VCaP (cell line): ENCODE data around the gene ATPAF2.

Source experiments
- H3K27ac ChIP-seq: fragments of 450-650 bp; 2 replicates; pipeline ENCODE4 v1.5.1; 2017
- CTCF ChIP-seq: fragments of 450-650 bp; conservative IDR thresholded peaks from 2 replicates; pipeline ENCODE4 v1.5.1; 2017; ENCODE audit warnings: mild to moderate bottlenecking, moderate library complexity

The ATPAF2 gene

GRCh38 chr17:18028114-18028951, 10.6 kb downstream of the ATPAF2 start:
- no peak for TF ChIP-seq CTCF
- no peak overlapping the region for H3K27ac ChIP-seq

DNA sequence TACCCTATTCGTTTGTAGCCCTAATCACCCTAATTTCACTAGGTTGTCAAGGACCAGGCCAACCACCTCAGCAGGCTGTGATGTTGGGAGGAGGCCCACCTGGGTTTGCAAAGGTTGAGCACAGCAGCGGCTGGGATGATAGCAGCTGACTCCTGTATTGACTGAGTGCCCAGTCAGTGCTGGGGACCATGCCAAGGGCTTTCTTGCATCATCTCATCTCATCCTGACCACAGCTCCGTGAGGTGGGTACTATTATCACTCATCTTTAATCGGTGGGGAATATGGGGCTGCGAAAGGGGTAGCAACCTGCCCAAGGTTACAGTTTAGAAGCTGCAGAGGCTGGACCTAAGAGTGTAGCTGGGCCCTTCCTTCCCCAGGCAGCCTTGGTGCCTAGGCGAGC, 11.7 kb downstream of the ATPAF2 start:
- no peak for TF ChIP-seq CTCF

GRCh38 chr17:18025945-18026776, 12.8 kb downstream of the ATPAF2 start:
- no peak overlapping the region for H3K27ac ChIP-seq
- TF ChIP-seq CTCF = no peak

More for the DNA sequence above, 11.7 kb downstream of the ATPAF2 start:
- H3K27ac ChIP-seq = no peak overlapping the region

DNA sequence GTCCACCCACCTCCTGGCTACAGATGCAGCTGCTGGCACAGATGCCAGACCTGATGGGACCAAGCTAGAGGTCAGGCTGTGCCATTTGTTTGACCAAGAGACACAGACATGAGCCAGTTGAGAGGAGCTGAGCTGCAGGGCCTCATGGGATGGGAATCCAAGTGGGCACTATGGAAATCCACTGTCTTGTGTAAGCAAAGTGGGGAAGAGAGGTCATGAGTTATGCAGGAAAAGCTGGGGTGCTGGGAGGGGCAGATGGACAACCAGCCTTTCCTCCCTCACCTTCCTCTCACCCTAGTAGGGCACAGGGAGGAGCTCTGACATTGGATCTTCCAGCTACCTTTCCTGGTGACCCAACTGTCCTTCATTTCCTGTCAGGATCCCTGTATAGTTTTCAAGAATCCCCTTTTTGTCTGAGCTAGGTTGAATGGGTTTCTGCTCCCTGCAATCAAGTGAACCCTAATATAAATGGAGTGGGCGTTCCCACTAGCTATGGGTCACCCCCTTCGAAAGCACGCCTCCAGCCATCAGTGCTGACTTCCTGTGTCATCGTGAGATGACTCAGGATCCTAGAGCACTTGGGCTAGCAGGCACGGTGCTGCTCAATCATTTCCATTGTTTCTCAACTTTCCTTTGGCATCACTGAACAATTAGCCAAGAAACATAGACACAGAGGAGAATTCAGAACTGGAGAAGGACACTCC, 13.6 kb downstream of the ATPAF2 start:
- TF ChIP-seq CTCF = no peak
- H3K27ac ChIP-seq = no peak overlapping the region

GRCh38 chr17:18021372-18021771, 17.6 kb downstream of the ATPAF2 start:
- H3K27ac ChIP-seq = no peak overlapping the region
- no peak for TF ChIP-seq CTCF

- H3K27ac ChIP-seq = no peak overlapping the region
- no peak for TF ChIP-seq CTCF
These were observed 18.0 kb downstream of the ATPAF2 start for GRCh38 chr17:18020971-18021370.

GRCh38 chr17:18019838-18020154, 19.2 kb downstream of the ATPAF2 start:
- TF ChIP-seq CTCF = no peak
- H3K27ac ChIP-seq = no peak overlapping the region
